HUDEP-2 (cell line): Measurements from ENCODE around the gene C15orf40.
"Not testable (repeated sequence)": the region's sequence is repeated elsewhere in the genome, so short reads cannot be mapped to it uniquely, and the experiment has no call there.

Experiments used
- DNase-seq, 76 experiments: peaks; one replicate each; lab custom pipeline; 2025; ENCODE audit not compliant: unreplicated experiment in 76 of 76; lab: John Stamatoyannopoulos, UW

The C15orf40 gene

GRCh38 chr15:82959423-82959822 is 52.0 kb downstream of the C15orf40 start:
- no peak for DNase-seq

- no peak for DNase-seq
These were observed 52.8 kb downstream of the C15orf40 start for GRCh38 chr15:82958638-82959037.

GRCh38 chr15:82952158-82953081 is 59.0 kb downstream of the C15orf40 start, which contains the start of gene HOMER2:
Gene HOMER2 (minus strand): TSS chr15:82952720. CDS start chr15:82952535, 185 bp downstream.
- DNase-seq = peak in 9 of 76 experiments; percentile 8 to 37 (median 20)

- DNase-seq = peak in 2 of 76 experiments; percentile 5 to 14
These were observed 59.8 kb downstream of the C15orf40 start for GRCh38 chr15:82951472-82952157.

GRCh38 chr15:82950746-82951370 is 60.6 kb downstream of the C15orf40 start:
- DNase-seq = no peak

- DNase-seq = no peak
These were observed 61.1 kb downstream of the C15orf40 start for GRCh38 chr15:82950295-82950694.

- DNase-seq = no peak
These were observed 65.2 kb downstream of the C15orf40 start for GRCh38 chr15:82946155-82946701.

GRCh38 chr15:82945326-82945725 is 66.1 kb downstream of the C15orf40 start:
- DNase-seq = no peak

- DNase-seq = no peak
These were observed 66.6 kb downstream of the C15orf40 start for GRCh38 chr15:82944821-82945220.

GRCh38 chr15:82944056-82944455 is 67.4 kb downstream of the C15orf40 start:
- DNase-seq = no peak

GRCh38 chr15:82943176-82943575 is 68.3 kb downstream of the C15orf40 start:
- DNase-seq = no peak

GRCh38 chr15:82942691-82943090 is 68.7 kb downstream of the C15orf40 start:
- DNase-seq = no peak

- DNase-seq = not testable (repeated sequence)
These were observed 71.8 kb downstream of the C15orf40 start for GRCh38 chr15:82939678-82940077.
